HepG2 (cell line): Measurements from ENCODE around the gene PLEKHG2. TPM values are rescaled to one million over a fixed set of nuclear protein-coding genes. Genes with fewer than 3 reads are reported as not detected.

Experiments used
- ATAC-seq: fragments of 200-7000 bp; cut with Tn5 transposase; 3 replicates; pipeline ENCODE4 v1.9.1; 2020; ENCODE audit warnings: mild to moderate bottlenecking, moderate library complexity
- BruUV-seq: library from RNA; stranded (reverse); fragments of 400-500 nt; replicated peaks from 2 replicates; lab custom pipeline; 2021; lab: Mats Ljungman, UMichigan
- CTCF ChIA-PET: fragments of 300-600 bp; formaldehyde crosslinking; extraction: SDS; loops from one replicate; lab custom pipeline; 2021; ENCODE audit warnings: low total read pairs, inconsistent platforms, low intra/inter-chr PET ratio; lab: Yijun Ruan, JAX
- POLR2A ChIA-PET: fragments of 350-600 bp; sonication (Branson Sonifier 250); formaldehyde crosslinking; loops from one replicate; lab custom pipeline; 2020; ENCODE audit warnings: antibody characterized with exemption, inconsistent platforms; lab: Yijun Ruan, JAX
- DNase-seq: peaks from one replicate; pipeline ENCODE4 v3.0.0-alpha.2; 2015; ENCODE audit warnings: low spot score
- FAIRE-seq: peaks from 3 replicates; lab custom pipeline; 2011; peaks lifted over from hg19 to GRCh38; lab: Jason Lieb, UNC
- H2AFZ ChIP-seq: one replicate; pipeline ENCODE4 v1.6.1; 2011; ENCODE audit warnings: low read length, inconsistent platforms
- H3K27ac ChIP-seq: fragments of 300-600 bp; 3 replicates; pipeline ENCODE4 v1.8.0; 2011; ENCODE audit warnings: mixed run types, mild to moderate bottlenecking, mixed read lengths, low read length, inconsistent platforms; ENCODE audit not compliant: insufficient read depth; ENCODE audit errors: extremely low read length
- H3K27me3 ChIP-seq, 2 experiments: fragments of 200-600 bp in 1 of 2; 2 replicates in 1 of 2; 3 replicates in 1 of 2; pipeline versions ENCODE4 v1.6.0 to v1.8.0; 2011; ENCODE audit warnings: low read length in 2 of 2, mild to moderate bottlenecking in 2 of 2, moderate library complexity in 2 of 2, inconsistent platforms in 1 of 2; ENCODE audit not compliant: insufficient read depth in 2 of 2, control insufficient read depth in 1 of 2
- H3K36me3 ChIP-seq, 2 experiments: fragments of 200-600 bp in 1 of 2; replicated peaks in 1 of 2; 2 replicates in 1 of 2; 3 replicates in 1 of 2; pipeline versions ENCODE4 v1.5.1 to v1.8.0; 2011; ENCODE audit warnings: low read length in 2 of 2, inconsistent platforms in 1 of 2; ENCODE audit not compliant: insufficient read depth in 2 of 2, control insufficient read depth in 1 of 2
- H3K4me1 ChIP-seq: 2 replicates; pipeline ENCODE4 v1.5.1; 2012; ENCODE audit warnings: low read length, inconsistent platforms; ENCODE audit not compliant: insufficient read depth
- H3K4me2 ChIP-seq: 2 replicates; pipeline ENCODE4 v1.6.0; 2011; ENCODE audit warnings: low read depth, low read length, inconsistent platforms
- H3K4me3 ChIP-seq, 3 experiments: fragments of 200-600 bp in 1 of 3; sonication (generic), shearing (Covaris generic) in 1 of 3; replicated peaks in 1 of 3; 2 replicates each; pipeline ENCODE4 v1.5.1; 2011 to 2016; ENCODE audit warnings: low read length in 3 of 3, inconsistent platforms in 2 of 3, low read depth in 2 of 3, mild to moderate bottlenecking in 2 of 3, control low read depth in 1 of 3, mixed read lengths in 1 of 3; ENCODE audit not compliant: insufficient read depth in 1 of 3
- H3K79me2 ChIP-seq: one replicate; pipeline ENCODE4 v1.6.1; 2011; ENCODE audit warnings: low read length, inconsistent platforms; ENCODE audit not compliant: insufficient read depth
- H3K9ac ChIP-seq: 2 replicates; pipeline ENCODE4 v1.6.0; 2011; ENCODE audit warnings: mild to moderate bottlenecking, low read depth, low read length, inconsistent platforms; ENCODE audit not compliant: insufficient read depth
- H3K9me3 ChIP-seq: 2 replicates; pipeline ENCODE4 v1.5.1; 2012; ENCODE audit warnings: mild to moderate bottlenecking, low read length
- H4K20me1 ChIP-seq: 2 replicates; pipeline ENCODE4 v1.6.0; 2011; ENCODE audit warnings: inconsistent platforms, mild to moderate bottlenecking, low read length, moderate library complexity; ENCODE audit not compliant: insufficient read depth
- AGO2 ChIP-seq: fragments of 200-400 bp; formaldehyde crosslinking; optimal IDR thresholded peaks from 2 replicates; pipeline ENCODE3; 2017; ENCODE audit warnings: mild to moderate bottlenecking, low read depth, low read length, moderate library complexity
- ETV5 ChIP-seq: IDR thresholded peaks from 2 replicates; pipeline ENCODE4 v1.6.1; 2018; ENCODE audit warnings: missing biosample characterization, missing genetic modification reagents, inconsistent platforms, borderline replicate concordance
- NR1H2 ChIP-seq: sonication (generic); formaldehyde crosslinking; IDR thresholded peaks from 2 replicates; pipeline ENCODE4 v1.8.1; 2022; ENCODE audit warnings: low read depth, missing genetic modification reagents, borderline replicate concordance
- ZNF598 ChIP-seq: sonication (generic); formaldehyde crosslinking; IDR thresholded peaks from 2 replicates; pipeline ENCODE4 v1.5.1; 2020; ENCODE audit warnings: mild to moderate bottlenecking, missing genetic modification reagents, borderline replicate concordance
- ZNF878 ChIP-seq: sonication (generic); formaldehyde crosslinking; IDR thresholded peaks from 2 replicates; pipeline ENCODE4 v1.8.1; 2023; ENCODE audit warnings: mild to moderate bottlenecking, missing genetic modification reagents, moderate library complexity
- WGBS: methylation state at CpG from one replicate; pipeline ENCODE4 v1.1.6; 2017; ENCODE audit warnings: low lambda C conversion rate; 5-methylcytosine and 5-hydroxymethylcytosine counted together
- in situ Hi-C: cut with HindIII; loops from 2 replicates; pipeline ENCODE4 v1.10.0; 2017; ENCODE audit warnings: low pct_unique_long_range_greater_than_20kb; ENCODE audit not compliant: extremely low pct_ligation_motif_present
- intact Hi-C: fragments of 100-400 bp; cut with micrococcal nuclease; formaldehyde crosslinking; loops from one replicate; pipeline ENCODE4 v1.10.0; 2022; ENCODE audit not compliant: unreplicated experiment
- polyA plus RNA-seq, 8 experiments: library from polyadenylated mRNA; depleted of rRNA in 3 of 8; stranded (reverse) in 7 of 8; unstranded in 1 of 8; fragments of >200 nt; fragmentation: Illumina TruSeq in 4 of 8; extraction: Trizol in 4 of 8; gene quantifications; 2 replicates each; pipeline versions ENCODE4 v1.2.1 to v1.2.3, GENCODE V29; 2011 to 2016; ENCODE audit warnings: low read depth in 4 of 8, missing spikeins in 1 of 8, mixed read lengths in 1 of 8; ENCODE audit not compliant: insufficient read depth in 1 of 8
- total RNA-seq, 5 experiments: library from RNA; depleted of rRNA; stranded (reverse); fragments of >200 nt; fragmentation: Illumina TruSeq; extraction: Trizol; gene quantifications; 2 replicates each; pipeline ENCODE4 v1.2.3, GENCODE V29; 2016; ENCODE audit warnings: low read depth in 1 of 5

PLEKHG2 gene
- total and polyA plus RNA-seq, 2 of the 13 experiments (the other 11 are each of a cell fraction or from before 2014, with no cell fraction given) = 3.6 to 6.8 TPM

- H4K20me1 ChIP-seq = no peaks in the 10 kb centered on the region
- no TSS peak for BruUV-seq
- ChIA-PET POLR2A (no interaction called here), CTCF (no interaction called here)
- H2AFZ ChIP-seq = no peak overlapping the region
- no peak overlapping the region for H3K4me2 ChIP-seq
- H3K79me2 ChIP-seq = no peaks in the 10 kb centered on the region
- intact Hi-C loops = no loop called here
- no peak for FAIRE-seq
- H3K27me3 ChIP-seq = no peaks in the 10 kb centered on the region; a peak in 1 of 5 replicates
- TF ChIP-seq NR1H2 (CRISPR knock-in tag) (no peak), AGO2 (peak; percentile 65)
- TF ChIP-seq, all 625 proteins: peak for 1
- no peak for DNase-seq
- Histone ChIP-seq H3K27ac (no peak overlapping the region), H3K36me3 (peaks cover 46 to 81% of the 10 kb centered on the region in 2 experiments), H3K9me3 (no peaks in the 10 kb centered on the region), H3K9ac (no peak overlapping the region), H3K4me1 (no peaks in the 10 kb centered on the region), H3K4me3 (no peak overlapping the region)
- WGBS = 100% methylated on average over 6 of the region's 32 CpGs
- in situ Hi-C loops = no loop called here
- peak; percentile 7 for ATAC-seq
These were observed 60.4 kb downstream of the PLEKHG2 start for GRCh38 chr19:39472746-39473442.

GRCh38 chr19:39473443-39473960 lies 61.0 kb downstream of the PLEKHG2 start:
- POLR2A ChIA-PET = interaction anchor here (0.9 to 1.2 kb wide), 2 partner anchors 38 to 61 kb away, joined by 3 read pairs; partner anchors contain the start of genes PLEKHG2 and RPS16
- no TSS peak for BruUV-seq

More at GRCh38 chr19:39473443-39473960, 61.0 kb downstream of the PLEKHG2 start:
- FAIRE-seq = no peak
- Histone ChIP-seq H3K79me2 (no peaks in the 10 kb centered on the region), H3K4me1 (no peaks in the 10 kb centered on the region), H3K4me2 (no peak overlapping the region)
- CTCF ChIA-PET = interaction anchor here (1.2 to 2.9 kb wide), 2 partner anchors 29 to 59 kb away, joined by 3 to 20 read pairs; partner anchors contain the start of gene EID2B
- TF ChIP-seq ETV5 (CRISPR knock-in tag) (no peak), ZNF598 (CRISPR knock-in tag) (no peak), ZNF878 (no peak)
- TF ChIP-seq, all 625 proteins: peak for 0
- Histone ChIP-seq H3K36me3 (peaks cover 40 to 75% of the 10 kb centered on the region in 2 experiments), H3K4me3 (no peak overlapping the region), H3K9ac (no peak overlapping the region), H2AFZ (no peak overlapping the region), H4K20me1 (no peaks in the 10 kb centered on the region), H3K27ac (no peak overlapping the region), H3K9me3 (no peaks in the 10 kb centered on the region), H3K27me3 (no peaks in the 10 kb centered on the region; a peak in 1 of 5 replicates)
- no peak for DNase-seq
- WGBS = 91% methylated on average over 6 of the region's 11 CpGs
- intact Hi-C loops (no loop called here), in situ Hi-C loops (no loop called here)
- peak; percentile 6; the same call in 2 of the 3 replicates for ATAC-seq
